ENCODE data around the gene UGT1A10. TPM values are rescaled to one million over a fixed set of nuclear protein-coding genes. Genes with fewer than 3 reads are reported as not detected.
"Not testable (repeated sequence)": the region's sequence is repeated elsewhere in the genome, so short reads cannot be mapped to it uniquely, and the experiment has no call there.

UGT1A10 gene
- total RNA-seq, 3 donors from 2014 or later = not detected

GRCh38 chr2:233627331-233628025 lies 8.8 kb upstream of the UGT1A10 start:
- H3K9me3 Mint-ChIP-seq = peaks cover 28% of the 10 kb centered on the region
- no peak for DNase-seq
- H3K4me1 Mint-ChIP-seq (ENCODE audit: low read depth) = no peaks in the 10 kb centered on the region
- peaks cover 25% of the 10 kb centered on the region for H3K27me3 Mint-ChIP-seq (ENCODE audit: low read depth)
- no peak overlapping the region for H3K4me3 Mint-ChIP-seq
- ATAC-seq = no peak
- no peaks in the 10 kb centered on the region for H3K36me3 Mint-ChIP-seq (ENCODE audit: insufficient read depth)

GRCh38 chr2:233638836-233639235 lies 2.6 kb downstream of the UGT1A10 start:
- DNase-seq = no peak

DNA sequence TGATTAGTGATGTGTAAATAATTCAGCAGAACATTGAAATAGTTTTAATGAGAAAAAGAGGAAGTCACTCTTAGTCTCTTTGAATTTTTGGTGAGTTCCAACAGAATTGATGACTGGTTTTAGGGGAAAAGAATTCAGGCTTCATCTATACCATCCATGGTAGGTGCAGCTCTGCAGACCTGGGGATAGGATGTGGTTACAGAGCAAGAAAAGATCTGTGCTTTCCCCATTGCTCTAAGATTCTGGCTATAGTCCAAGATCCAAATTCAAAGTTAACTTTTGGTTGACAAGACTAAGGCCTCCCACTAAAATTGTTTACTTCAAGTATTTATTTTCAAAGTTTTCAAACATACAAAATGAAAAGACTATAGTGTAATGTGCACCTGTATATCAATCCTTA lies 3.6 kb downstream of the UGT1A10 start:
- Mint-ChIP-seq H3K36me3 (ENCODE audit: insufficient read depth) (no peaks in the 10 kb centered on the region), H3K27me3 (ENCODE audit: low read depth) (peaks cover 18% of the 10 kb centered on the region), H3K4me3 (no peak overlapping the region), H3K4me1 (ENCODE audit: low read depth) (peaks cover 6% of the 10 kb centered on the region), H3K9me3 (peaks cover 3% of the 10 kb centered on the region)
- no peak for DNase-seq
- no peak for ATAC-seq

More at GRCh38 chr2:233638836-233639235, 2.6 kb downstream of the UGT1A10 start:
- Mint-ChIP-seq H3K27me3 (ENCODE audit: low read depth) (peaks cover 26% of the 10 kb centered on the region), H3K4me3 (no peak overlapping the region), H3K9me3 (peaks cover 3% of the 10 kb centered on the region), H3K4me1 (ENCODE audit: low read depth) (peaks cover 6% of the 10 kb centered on the region), H3K36me3 (ENCODE audit: insufficient read depth) (no peaks in the 10 kb centered on the region)
- ATAC-seq = no peak

DNA sequence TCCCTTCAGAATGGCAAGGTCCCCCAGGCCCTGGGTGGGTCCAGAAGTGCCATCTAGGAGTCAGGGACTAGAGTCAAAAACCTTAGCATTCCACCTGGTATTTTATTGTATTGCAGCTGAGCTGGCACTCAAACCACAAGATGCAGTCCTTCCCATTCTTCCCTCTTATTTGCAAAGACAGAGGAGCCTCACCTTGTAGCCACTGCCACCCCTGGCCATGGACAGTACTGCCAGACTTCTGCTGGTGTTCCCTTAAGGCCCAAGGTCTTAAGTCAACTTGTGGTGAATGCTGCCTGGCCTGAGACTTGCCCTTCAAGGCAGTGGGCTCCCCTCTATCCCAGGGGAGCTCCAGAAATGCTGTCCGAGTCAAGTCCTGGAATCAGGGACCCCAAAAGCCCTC lies 6.9 kb downstream of the UGT1A10 start:
- Mint-ChIP-seq H3K36me3 (ENCODE audit: insufficient read depth) (no peaks in the 10 kb centered on the region), H3K4me3 (no peak overlapping the region), H3K4me1 (ENCODE audit: low read depth) (peaks cover 6% of the 10 kb centered on the region), H3K27me3 (ENCODE audit: low read depth) (peaks cover 9% of the 10 kb centered on the region), H3K9me3 (peaks cover 12% of the 10 kb centered on the region)
- DNase-seq (no peak), ATAC-seq (no peak)

- not testable (repeated sequence) for H3K4me3 Mint-ChIP-seq; H3K4me1 Mint-ChIP-seq (ENCODE audit: low read depth); ATAC-seq; DNase-seq; H3K36me3 Mint-ChIP-seq (ENCODE audit: insufficient read depth)
- peaks cover 12% of the 10 kb centered on the region for H3K9me3 Mint-ChIP-seq
- peaks cover 18% of the 10 kb centered on the region for H3K27me3 Mint-ChIP-seq (ENCODE audit: low read depth)
Observed at GRCh38 chr2:233646033-233646432, 9.8 kb downstream of the UGT1A10 start.

DNA sequence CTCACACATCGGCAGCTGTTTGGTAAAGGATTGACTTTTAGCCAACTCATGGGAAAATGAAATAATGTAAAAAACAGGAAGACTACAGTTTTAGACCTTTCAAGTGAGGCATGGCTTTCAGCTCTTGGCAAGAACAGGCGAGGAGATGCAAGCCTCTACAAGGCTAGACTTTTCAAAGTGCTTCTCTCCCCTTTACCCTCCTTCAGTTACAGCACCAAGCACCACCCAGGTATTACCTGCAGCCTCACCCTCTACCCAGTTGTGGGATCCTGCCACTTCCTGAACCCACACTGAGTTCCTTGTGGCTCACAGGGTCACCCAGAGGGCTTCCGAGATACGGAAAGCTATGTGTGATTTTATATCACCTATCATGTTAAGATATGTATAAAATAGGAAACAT lies 14.7 kb downstream of the UGT1A10 start:
- ATAC-seq (no peak), DNase-seq (no peak)
- Mint-ChIP-seq H3K9me3 (peaks cover 8% of the 10 kb centered on the region), H3K36me3 (ENCODE audit: insufficient read depth) (no peaks in the 10 kb centered on the region), H3K4me3 (no peak overlapping the region), H3K27me3 (ENCODE audit: low read depth) (peaks cover 30% of the 10 kb centered on the region), H3K4me1 (ENCODE audit: low read depth) (no peaks in the 10 kb centered on the region)

DNA sequence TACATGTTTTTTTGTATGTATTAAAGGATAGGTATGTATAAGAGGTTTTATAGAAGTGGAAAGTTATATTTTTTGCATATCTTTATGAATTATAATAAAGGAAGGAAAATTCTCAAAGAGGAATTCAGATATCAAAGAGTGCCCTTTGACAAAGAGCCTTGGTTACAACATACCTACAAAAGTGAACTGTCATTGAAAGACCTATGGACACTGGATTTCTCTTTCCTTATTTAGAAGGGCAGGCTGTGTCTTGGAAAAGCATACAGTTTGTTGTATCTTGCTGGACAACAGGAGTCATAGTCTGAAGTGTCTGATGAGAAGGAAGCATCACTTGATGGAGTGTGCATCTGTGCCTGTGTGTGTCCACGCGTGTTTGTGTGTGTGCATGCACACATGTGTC lies 15.2 kb downstream of the UGT1A10 start:
- ATAC-seq (no peak), DNase-seq (no peak)
- Mint-ChIP-seq H3K27me3 (ENCODE audit: low read depth) (peaks cover 29% of the 10 kb centered on the region), H3K36me3 (ENCODE audit: insufficient read depth) (no peaks in the 10 kb centered on the region), H3K4me3 (no peak overlapping the region), H3K9me3 (peaks cover 6% of the 10 kb centered on the region), H3K4me1 (ENCODE audit: low read depth) (no peaks in the 10 kb centered on the region)

DNA sequence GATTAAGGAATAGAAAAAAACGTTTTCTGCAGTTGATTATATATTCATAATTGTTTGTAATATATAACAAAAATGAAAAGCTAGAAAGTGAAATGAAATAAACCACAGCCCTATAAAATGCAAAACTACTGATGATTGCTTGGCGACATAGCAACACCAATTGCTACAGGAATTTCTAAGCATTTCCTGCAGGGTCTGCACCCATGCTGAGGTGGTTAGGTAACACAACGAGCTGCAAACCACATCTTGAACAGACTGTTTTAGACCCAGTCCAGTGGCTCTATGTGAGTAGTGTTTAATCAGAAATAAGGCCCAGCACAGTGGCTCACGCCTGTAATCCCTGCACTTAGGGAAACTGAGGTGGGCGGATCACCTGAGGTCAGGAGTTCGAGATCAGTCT lies 18.3 kb downstream of the UGT1A10 start:
- Mint-ChIP-seq H3K4me3 (no peak overlapping the region), H3K27me3 (ENCODE audit: low read depth) (peaks cover 24% of the 10 kb centered on the region), H3K4me1 (ENCODE audit: low read depth) (no peaks in the 10 kb centered on the region), H3K9me3 (no peaks in the 10 kb centered on the region), H3K36me3 (ENCODE audit: insufficient read depth) (no peaks in the 10 kb centered on the region)
- DNase-seq = no peak
- no peak for ATAC-seq

DNA sequence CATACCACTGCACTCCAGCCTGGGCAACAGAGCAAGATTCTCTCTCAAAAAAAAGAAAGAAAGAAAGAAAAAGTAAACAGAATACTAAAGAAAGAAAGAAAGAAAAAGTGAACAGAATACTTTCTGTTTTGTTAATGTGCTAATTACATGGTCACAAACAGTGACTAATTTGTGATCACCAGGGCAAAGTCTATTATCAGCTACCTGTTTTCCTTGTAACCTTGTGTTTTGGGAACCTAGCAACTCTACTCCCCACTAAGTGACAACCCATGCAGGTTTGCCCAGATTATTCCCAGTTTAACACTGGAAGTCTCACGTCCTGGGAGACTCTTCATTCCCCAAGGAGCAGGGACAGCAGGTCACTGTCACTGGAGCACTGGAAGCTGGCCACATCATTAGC lies 18.8 kb downstream of the UGT1A10 start:
- Mint-ChIP-seq H3K9me3 (no peaks in the 10 kb centered on the region), H3K4me3 (no peak overlapping the region), H3K36me3 (ENCODE audit: insufficient read depth) (no peaks in the 10 kb centered on the region), H3K4me1 (ENCODE audit: low read depth) (no peaks in the 10 kb centered on the region), H3K27me3 (ENCODE audit: low read depth) (peaks cover 27% of the 10 kb centered on the region)
- no peak for DNase-seq
- ATAC-seq = no peak

- not testable (repeated sequence) for DNase-seq; H3K4me1 Mint-ChIP-seq (ENCODE audit: low read depth); H3K36me3 Mint-ChIP-seq (ENCODE audit: insufficient read depth); ATAC-seq; H3K4me3 Mint-ChIP-seq; H3K9me3 Mint-ChIP-seq
- H3K27me3 Mint-ChIP-seq (ENCODE audit: low read depth) = peaks cover 21% of the 10 kb centered on the region
Observed at GRCh38 chr2:233655943-233656342, 19.7 kb downstream of the UGT1A10 start.

- DNase-seq = no peak
Observed at GRCh38 chr2:233656443-233656842, 20.2 kb downstream of the UGT1A10 start.

GRCh38 chr2:233658610-233659009 lies 22.4 kb downstream of the UGT1A10 start:
- no peaks in the 10 kb centered on the region for H3K36me3 Mint-ChIP-seq (ENCODE audit: insufficient read depth)
- no peak for ATAC-seq

More at GRCh38 chr2:233656443-233656842, 20.2 kb downstream of the UGT1A10 start:
- no peaks in the 10 kb centered on the region for H3K9me3 Mint-ChIP-seq
- H3K4me1 Mint-ChIP-seq (ENCODE audit: low read depth) = no peaks in the 10 kb centered on the region
- peaks cover 24% of the 10 kb centered on the region for H3K27me3 Mint-ChIP-seq (ENCODE audit: low read depth)
- no peaks in the 10 kb centered on the region for H3K36me3 Mint-ChIP-seq (ENCODE audit: insufficient read depth)
- no peak for ATAC-seq
- no peak overlapping the region for H3K4me3 Mint-ChIP-seq

DNA sequence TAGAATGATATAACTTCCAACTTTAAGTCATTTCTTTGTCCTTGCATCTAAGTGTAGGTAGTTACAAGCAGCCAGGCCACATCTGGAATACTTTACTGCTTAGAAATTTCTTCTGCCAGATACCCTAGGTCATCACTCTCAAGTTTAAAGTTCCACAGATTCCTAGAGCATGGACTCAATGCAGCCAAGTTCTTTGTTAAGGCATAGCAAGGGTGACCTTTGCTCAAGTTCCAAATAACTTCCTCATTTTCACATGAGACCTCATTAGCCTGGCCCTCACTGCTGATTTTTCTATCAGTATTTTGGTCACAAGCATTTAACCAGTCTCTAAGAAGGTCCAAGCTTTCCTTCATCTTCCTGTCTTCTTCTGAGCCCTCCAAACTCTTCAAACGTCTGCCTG lies 27.7 kb downstream of the UGT1A10 start:
- Mint-ChIP-seq H3K4me3 (no peak overlapping the region), H3K36me3 (ENCODE audit: insufficient read depth) (no peaks in the 10 kb centered on the region), H3K4me1 (ENCODE audit: low read depth) (no peaks in the 10 kb centered on the region), H3K9me3 (peaks cover 5% of the 10 kb centered on the region), H3K27me3 (ENCODE audit: low read depth) (peaks cover 40% of the 10 kb centered on the region)
- no peak for ATAC-seq
- DNase-seq = no peak

More at GRCh38 chr2:233658610-233659009, 22.4 kb downstream of the UGT1A10 start:
- no peaks in the 10 kb centered on the region for H3K4me1 Mint-ChIP-seq (ENCODE audit: low read depth)
- no peak overlapping the region for H3K4me3 Mint-ChIP-seq
- no peaks in the 10 kb centered on the region for H3K9me3 Mint-ChIP-seq
- DNase-seq = no peak
- peaks cover 30% of the 10 kb centered on the region for H3K27me3 Mint-ChIP-seq (ENCODE audit: low read depth)

GRCh38 chr2:233668605-233669260 lies 32.5 kb downstream of the UGT1A10 start:
- Mint-ChIP-seq H3K27me3 (ENCODE audit: low read depth) (peaks cover 38% of the 10 kb centered on the region), H3K4me1 (ENCODE audit: low read depth) (no peaks in the 10 kb centered on the region), H3K4me3 (no peak overlapping the region), H3K36me3 (ENCODE audit: insufficient read depth) (no peaks in the 10 kb centered on the region), H3K9me3 (peaks cover 5% of the 10 kb centered on the region)
- DNase-seq (no peak), ATAC-seq (no peak)

Data from activated T-cell treated with anti-CD3 and anti-CD28 coated beads, Interleukin-2, amount 50 U/mL, for 4 hours (primary cell).